Activated naive CD4-positive, alpha-beta T cell treated with anti-CD3 and anti-CD28 coated beads, Interleukin-2, amount 50 U/mL, for 16 hours (primary cell): ENCODE data around the gene SMG6.

ENCODE experiments used
- DNase-seq: peaks from one replicate; pipeline ENCODE4 v3.0.0-alpha.2; 2020

Gene SMG6

DNA sequence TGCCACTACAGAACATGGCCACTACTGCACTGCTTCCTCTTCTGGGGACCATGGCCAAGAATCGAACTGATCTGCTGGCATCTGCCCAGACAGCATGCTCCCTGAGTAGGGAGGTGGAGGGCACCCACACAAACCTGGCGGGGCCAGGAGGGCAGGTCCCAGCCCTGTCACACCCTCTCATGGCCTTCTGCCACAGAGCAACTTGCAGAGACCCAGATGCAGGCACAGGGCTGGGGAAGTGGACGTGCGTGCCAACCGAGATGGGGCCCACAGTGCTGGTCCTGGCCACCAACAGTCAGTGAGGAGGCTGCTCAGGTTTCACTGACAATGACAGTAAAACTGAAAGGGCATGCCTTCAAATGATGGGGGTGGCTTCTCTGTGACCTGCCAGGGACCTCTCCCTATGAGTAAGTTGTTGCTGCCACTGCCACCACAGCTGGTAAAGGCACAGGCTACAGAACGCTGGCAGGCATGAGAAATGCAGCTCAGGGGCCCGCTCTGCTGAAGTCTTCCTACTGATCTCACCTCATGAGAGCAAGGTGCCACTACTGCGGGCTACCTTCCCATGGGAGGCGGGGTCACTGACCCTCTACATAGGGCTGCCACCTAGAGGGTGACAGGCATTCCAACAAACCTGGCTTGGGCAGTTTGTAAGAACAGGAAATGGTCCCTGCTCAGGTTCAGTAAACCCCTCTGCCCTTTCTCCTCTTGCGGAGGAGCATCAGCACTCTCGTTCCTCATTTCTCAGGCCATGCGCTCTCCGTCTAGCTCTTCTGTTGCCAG is 233.2 kb downstream of the SMG6 start:
- peak; percentile 52 for DNase-seq

- no peak for DNase-seq
These were observed 235.0 kb downstream of the SMG6 start for GRCh38 chr17:2068519-2069051.

- no peak for DNase-seq
These were observed 235.5 kb downstream of the SMG6 start for GRCh38 chr17:2068031-2068518.

DNA sequence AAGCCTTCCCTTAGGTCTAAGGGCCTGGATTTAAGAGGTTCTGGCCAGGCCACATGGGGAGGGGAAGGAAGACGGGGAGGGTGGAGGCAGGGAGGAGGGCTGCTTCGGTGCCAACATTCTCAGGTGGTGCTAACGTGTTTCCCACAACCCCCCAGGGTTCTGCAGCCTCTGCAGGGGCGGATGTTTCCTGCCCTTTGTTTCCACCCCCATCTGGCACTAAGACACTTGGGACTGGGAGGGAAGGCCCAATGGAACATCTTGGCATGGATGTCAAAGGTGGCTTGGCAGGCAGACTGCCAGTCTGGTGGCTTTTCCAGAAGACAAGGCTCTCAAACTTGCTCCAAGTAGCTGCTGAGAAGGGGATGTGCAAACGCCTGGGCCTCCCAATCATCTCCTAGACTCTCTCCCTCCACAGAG is 236.0 kb downstream of the SMG6 start:
- no peak for DNase-seq

DNA sequence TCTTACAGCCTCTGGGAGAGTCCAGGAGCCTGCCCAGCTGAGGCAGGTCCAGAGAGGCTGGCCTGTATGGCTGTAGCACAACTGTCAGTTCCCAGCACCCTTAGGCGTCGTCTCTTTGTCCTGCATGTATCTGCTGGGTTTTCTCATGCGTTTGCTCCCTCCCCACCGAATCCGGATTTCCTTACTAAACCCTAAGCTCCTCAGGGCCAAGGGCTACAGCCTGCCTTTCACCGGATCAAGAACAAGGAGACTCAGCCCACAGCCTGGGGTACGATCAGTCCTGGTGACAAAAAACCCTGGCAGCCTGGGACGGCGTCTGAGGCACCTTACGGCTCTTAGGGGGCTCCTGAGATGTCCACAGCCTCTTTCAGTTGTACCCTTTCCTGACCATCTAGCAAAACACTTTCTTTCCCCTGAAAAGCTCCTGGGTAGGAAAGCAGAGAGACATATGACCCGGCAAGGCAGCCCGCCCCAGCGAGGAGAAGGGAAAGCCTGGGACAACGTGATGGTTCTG is 236.5 kb downstream of the SMG6 start:
- no peak for DNase-seq

- DNase-seq, result no peak
These were observed 237.6 kb downstream of the SMG6 start for GRCh38 chr17:2065949-2066400.

GRCh38 chr17:2064980-2065785 is 238.4 kb downstream of the SMG6 start:
- peak; percentile 66 for DNase-seq

- DNase-seq, result no peak
These were observed 239.0 kb downstream of the SMG6 start for GRCh38 chr17:2064520-2064971.

DNA sequence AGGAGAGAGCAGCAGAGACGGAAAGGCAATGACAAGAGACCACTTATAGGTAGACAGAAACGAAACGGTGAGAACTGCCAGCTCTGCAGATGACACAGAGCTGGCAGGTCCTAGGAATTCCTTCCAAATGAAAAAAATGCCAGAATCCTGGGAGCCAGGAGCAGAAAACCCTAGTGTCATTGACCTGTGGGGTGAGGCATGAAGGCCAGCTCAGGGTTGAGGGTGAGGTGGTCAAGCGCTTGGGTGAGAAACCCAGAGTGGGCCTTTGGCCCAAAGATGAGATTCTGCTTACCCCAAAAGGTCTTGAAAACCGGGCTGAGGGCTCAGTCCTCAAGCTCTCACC is 239.5 kb downstream of the SMG6 start:
- DNase-seq, result no peak

GRCh38 chr17:2063261-2064146 is 240.1 kb downstream of the SMG6 start:
- no peak for DNase-seq

DNA sequence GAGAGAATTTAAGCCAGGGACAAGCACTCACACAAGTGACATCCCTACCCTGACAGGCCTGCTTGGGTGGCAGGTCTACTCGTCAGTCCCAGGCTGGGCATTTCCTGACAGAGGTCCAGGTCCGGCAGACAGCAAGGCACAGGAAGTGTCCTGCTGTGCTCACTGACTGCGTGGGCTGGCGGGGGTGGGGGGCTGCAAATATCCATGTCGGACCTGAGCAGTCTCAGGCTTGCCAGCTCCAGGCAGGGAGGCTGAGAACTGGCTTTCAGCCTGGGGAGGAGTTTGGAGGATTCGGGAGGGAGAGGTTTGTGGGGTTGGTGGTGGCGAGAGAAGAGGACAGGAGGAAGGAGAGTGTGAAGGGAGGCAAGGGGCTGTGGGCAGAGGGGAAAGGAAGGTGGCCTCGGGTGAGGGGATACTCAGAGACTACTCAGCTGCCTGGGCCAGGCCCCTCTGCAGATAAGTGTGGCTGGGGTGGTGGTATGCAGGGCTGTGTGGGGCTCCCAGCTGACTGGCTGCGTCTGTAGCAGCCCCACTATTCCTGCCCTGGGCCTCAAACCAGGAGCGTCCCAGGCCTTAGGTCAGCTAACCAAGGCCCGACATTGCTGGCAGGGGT is 240.9 kb downstream of the SMG6 start:
- no peak for DNase-seq

DNA sequence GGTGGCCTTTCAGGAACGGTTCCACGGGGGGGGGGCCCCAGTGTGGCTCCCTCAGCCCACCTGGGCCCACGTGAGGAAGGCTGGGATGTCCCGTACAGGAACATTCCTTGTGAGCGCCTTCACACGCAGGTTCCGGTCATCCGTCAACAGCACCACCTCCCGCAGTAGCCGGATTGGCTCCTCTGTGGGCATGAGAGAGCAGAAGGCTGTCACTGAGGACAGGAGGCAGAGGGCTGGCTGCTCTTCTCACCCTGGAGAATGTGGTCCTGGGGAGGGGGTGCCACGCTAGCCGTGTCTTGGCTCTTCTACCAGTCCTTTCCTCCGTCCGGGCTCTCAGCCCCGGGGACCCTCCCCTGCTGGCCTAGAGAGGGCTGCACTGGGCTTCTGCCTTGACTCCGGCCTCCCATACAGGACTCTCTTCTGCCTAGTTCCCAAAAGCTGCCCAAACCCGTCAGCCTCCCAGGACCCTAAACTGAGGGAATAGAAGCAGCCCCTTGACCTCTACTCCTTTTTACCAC is 242.1 kb downstream of the SMG6 start:
- DNase-seq, result no peak

GRCh38 chr17:2060681-2061440 is 242.7 kb downstream of the SMG6 start:
- DNase-seq, result no peak

- no peak for DNase-seq
These were observed 243.3 kb downstream of the SMG6 start for GRCh38 chr17:2060385-2060658.

- DNase-seq, result no peak
These were observed 243.8 kb downstream of the SMG6 start for GRCh38 chr17:2059547-2060384.

- peak; percentile 63 for DNase-seq
These were observed 244.7 kb downstream of the SMG6 start for GRCh38 chr17:2058586-2059546.

- no peak for DNase-seq
These were observed 245.6 kb downstream of the SMG6 start for GRCh38 chr17:2057760-2058585.

DNA sequence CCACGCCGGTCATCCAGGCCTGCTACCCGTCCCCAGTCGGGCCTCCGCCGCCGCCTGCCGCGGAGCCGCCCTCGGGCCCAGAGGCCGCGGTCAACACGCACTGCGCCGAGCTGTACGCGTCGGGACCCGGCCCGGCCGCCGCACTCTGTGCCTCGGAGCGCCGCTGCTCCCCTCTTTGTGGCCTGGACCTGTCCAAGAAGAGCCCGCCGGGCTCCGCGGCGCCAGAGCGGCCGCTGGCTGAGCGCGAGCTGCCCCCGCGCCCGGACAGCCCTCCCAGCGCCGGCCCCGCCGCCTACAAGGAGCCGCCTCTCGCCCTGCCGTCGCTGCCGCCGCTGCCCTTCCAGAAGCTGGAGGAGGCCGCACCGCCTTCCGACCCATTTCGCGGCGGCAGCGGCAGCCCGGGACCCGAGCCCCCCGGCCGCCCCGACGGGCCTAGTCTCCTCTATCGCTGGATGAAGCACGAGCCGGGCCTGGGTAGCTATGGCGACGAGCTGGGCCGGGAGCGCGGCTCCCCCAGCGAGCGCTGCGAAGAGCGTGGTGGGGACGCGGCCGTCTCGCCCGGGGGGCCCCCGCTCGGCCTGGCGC is 246.3 kb downstream of the SMG6 start:
- peak; percentile 24 for DNase-seq
